ENCODE measurements around the gene POP4.

The POP4 gene

DNA sequence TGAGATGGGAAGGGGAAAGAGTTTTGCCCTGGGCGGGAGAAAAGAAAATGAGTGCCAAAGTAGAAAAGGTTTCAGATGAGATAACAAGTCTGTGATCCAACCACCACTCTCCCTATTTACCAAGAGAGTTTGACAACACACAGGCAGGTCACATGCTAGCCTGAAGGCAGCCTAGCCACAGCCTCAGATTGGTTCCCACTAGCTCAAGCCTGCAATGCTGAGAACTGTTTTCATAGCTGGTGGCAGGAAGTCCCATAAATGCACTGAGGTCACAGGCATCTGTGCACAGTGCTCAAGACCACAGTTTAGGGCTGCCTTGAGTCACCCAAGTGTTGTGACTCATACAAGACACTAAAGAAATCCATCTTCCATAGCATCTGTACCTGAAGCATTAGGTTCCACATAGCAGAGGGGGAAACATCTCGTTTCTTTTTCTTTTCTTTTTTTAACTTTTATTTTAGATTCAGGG is 18.5 kb upstream of the POP4 start (continued):
- TF ChIP-seq PRDM10 (tag by site-specific recombination; IDR thresholded peaks at IDR 0.05) (peak; percentile 69), YY2 (tag by site-specific recombination; IDR thresholded peaks at IDR 0.05) (no peak; the same call in 1 of the 2 replicates), ZBTB7A (tag by site-specific recombination; IDR thresholded peaks at IDR 0.05; ENCODE audit: low read depth) (no peak; the same call in 1 of the 2 replicates), ZEB2 (tag by site-specific recombination; IDR thresholded peaks at IDR 0.05) (peak; percentile 74; the same call in 1 of the 2 replicates), SP7 (tag by site-specific recombination; IDR thresholded peaks at IDR 0.05) (peak; percentile 80), GFI1B (tag by site-specific recombination; IDR thresholded peaks at IDR 0.05) (no peak; the same call in 1 of the 2 replicates), ZIC2 (tag by site-specific recombination; IDR thresholded peaks at IDR 0.05) (0 out of 2 replicates have a peak, but pooled peaks have one; percentile 19), SETDB1 (IDR thresholded peaks at IDR 0.05; ENCODE audit: insufficient read length, low read length) (peak; percentile 16), ZNF596 (tag by site-specific recombination; IDR thresholded peaks at IDR 0.05) (no peak), ZNF449 (tag by site-specific recombination; IDR thresholded peaks at IDR 0.05) (peak; percentile 26; the same call in 1 of the 2 replicates), ZNF621 (tag by site-specific recombination; IDR thresholded peaks at IDR 0.05) (no peak), ZNF2 (tag by site-specific recombination; IDR thresholded peaks at IDR 0.05) (no peak), ZSCAN16 (tag by site-specific recombination; IDR thresholded peaks at IDR 0.05) (peak; percentile 83; the same call in 1 of the 2 replicates), ZNF521 (tag by site-specific recombination; IDR thresholded peaks at IDR 0.05) (no peak), ZNF140 (tag by site-specific recombination; IDR thresholded peaks at IDR 0.05) (no peak)

DNA sequence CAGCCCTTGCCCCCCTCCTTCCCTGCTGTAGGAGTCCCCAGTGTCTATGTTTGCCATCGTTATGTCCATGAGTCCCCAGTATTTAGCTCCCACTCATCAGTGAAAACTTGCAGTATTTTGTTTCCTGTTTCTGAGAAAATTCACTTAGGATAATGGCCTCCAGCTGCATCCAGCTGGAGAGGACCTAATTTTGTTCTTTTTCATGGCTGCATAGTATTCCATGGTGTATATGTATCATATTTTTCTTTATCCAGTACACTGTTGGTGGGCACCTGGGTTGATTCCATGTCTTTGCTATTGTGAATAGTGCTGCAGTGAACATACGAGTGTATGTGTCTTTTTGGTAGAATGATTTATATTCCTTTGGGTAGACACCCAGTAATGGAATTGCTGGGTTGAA is 18.0 kb upstream of the POP4 start:
- POLR2A ChIA-PET, result interaction anchor here (1.0 to 2.3 kb wide), 2 partner anchors 18 to 60 kb away, joined by 3 to 9 read pairs; partner anchors contain the start of gene POP4
- CTCF ChIA-PET, result interaction anchor here (0.8 to 1.1 kb wide), 4 partner anchors 9 to 1792 kb away, joined by 3 to 4 read pairs (median 4); no protein-coding TSS in a partner anchor

More for the DNA sequence above, 18.0 kb upstream of the POP4 start:
- H3K36me3 ChIP-seq (ENCODE audit: control insufficient read depth in 2 of 2, insufficient read depth in 1 of 2, low read length in 2 of 2), result no peaks in the 10 kb centered on the region
- H3K4me1 ChIP-seq (ENCODE audit: control insufficient read depth, insufficient read depth, low read length), result peaks cover 15% of the 10 kb centered on the region
- H3K27ac ChIP-seq (ENCODE audit: extremely low read depth, low read depth, low read length), result no peak overlapping the region
- no peak overlapping the region for H3K4me3 ChIP-seq (ENCODE audit: low read depth, low read length)
- TF ChIP-seq ZNF146 (tag by site-specific recombination; IDR thresholded peaks at IDR 0.05) (peak; percentile 99), KLF1 (tag by site-specific recombination; IDR thresholded peaks at IDR 0.05) (no peak), ZNF596 (tag by site-specific recombination; IDR thresholded peaks at IDR 0.05) (no peak), ZNF174 (tag by site-specific recombination; IDR thresholded peaks at IDR 0.05) (0 out of 2 replicates have a peak, but pooled peaks have one; percentile 13), ZSCAN5A (tag by site-specific recombination; IDR thresholded peaks at IDR 0.05) (0 out of 2 replicates have a peak, but pooled peaks have one; percentile 10), BCL11B (tag by site-specific recombination; IDR thresholded peaks at IDR 0.05; ENCODE audit: low read depth) (no peak), ZNF23 (tag by site-specific recombination; IDR thresholded peaks at IDR 0.05; ENCODE audit: borderline replicate concordance) (no peak), ZNF394 (tag by site-specific recombination; IDR thresholded peaks at IDR 0.05; ENCODE audit: borderline replicate concordance) (no peak), ZNF114 (tag by site-specific recombination; IDR thresholded peaks at IDR 0.05) (no peak), KLF8 (tag by site-specific recombination; IDR thresholded peaks at IDR 0.05) (no peak), ZNF585B (tag by site-specific recombination; IDR thresholded peaks at IDR 0.05) (no peak), ZFP69B (tag by site-specific recombination; IDR thresholded peaks at IDR 0.05) (no peak)
- TF ChIP-seq, protein P1, sequence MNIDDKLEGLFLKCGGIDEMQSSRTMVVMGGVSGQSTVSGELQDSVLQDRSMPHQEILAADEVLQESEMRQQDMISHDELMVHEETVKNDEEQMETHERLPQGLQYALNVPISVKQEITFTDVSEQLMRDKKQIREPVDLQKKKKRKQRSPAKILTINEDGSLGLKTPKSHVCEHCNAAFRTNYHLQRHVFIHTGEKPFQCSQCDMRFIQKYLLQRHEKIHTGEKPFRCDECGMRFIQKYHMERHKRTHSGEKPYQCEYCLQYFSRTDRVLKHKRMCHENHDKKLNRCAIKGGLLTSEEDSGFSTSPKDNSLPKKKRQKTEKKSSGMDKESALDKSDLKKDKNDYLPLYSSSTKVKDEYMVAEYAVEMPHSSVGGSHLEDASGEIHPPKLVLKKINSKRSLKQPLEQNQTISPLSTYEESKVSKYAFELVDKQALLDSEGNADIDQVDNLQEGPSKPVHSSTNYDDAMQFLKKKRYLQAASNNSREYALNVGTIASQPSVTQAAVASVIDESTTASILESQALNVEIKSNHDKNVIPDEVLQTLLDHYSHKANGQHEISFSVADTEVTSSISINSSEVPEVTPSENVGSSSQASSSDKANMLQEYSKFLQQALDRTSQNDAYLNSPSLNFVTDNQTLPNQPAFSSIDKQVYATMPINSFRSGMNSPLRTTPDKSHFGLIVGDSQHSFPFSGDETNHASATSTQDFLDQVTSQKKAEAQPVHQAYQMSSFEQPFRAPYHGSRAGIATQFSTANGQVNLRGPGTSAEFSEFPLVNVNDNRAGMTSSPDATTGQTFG (tag by site-specific recombination; IDR thresholded peaks at IDR 0.05; ENCODE audit: borderline replicate concordance), result no peak
- TF ChIP-seq, protein P2, sequence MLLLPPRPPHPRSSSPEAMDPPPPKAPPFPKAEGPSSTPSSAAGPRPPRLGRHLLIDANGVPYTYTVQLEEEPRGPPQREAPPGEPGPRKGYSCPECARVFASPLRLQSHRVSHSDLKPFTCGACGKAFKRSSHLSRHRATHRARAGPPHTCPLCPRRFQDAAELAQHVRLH (tag by site-specific recombination; IDR thresholded peaks at IDR 0.05), result peak; percentile 86; the same call in 1 of the 2 replicates
- H3K9me3 ChIP-seq (ENCODE audit: control insufficient read depth, insufficient read depth, low read depth, low read length), result peaks cover 2% of the 10 kb centered on the region

Measured in HEK293 (cell line).